PFSK-1 (cell line): ENCODE measurements around the gene LAMB2.

Experiments used
- FOXP2 ChIP-seq: optimal IDR thresholded peaks from 2 replicates; pipeline ENCODE3; 2011; ENCODE audit warnings: borderline replicate concordance, control low read depth, inconsistent platforms; ENCODE audit not compliant: insufficient read depth; ENCODE audit errors: extremely low read length, extremely low read depth
- POLR2AphosphoS5 ChIP-seq: IDR thresholded peaks from 2 replicates; pipeline ENCODE4 v1.6.1; 2012; ENCODE audit warnings: low read depth, mild to moderate bottlenecking, control low read depth, low read length, moderate library complexity
- SIN3A ChIP-seq: IDR thresholded peaks from 2 replicates; pipeline ENCODE4 v1.6.1; 2012; ENCODE audit warnings: mild to moderate bottlenecking, low read length, moderate library complexity, borderline replicate concordance; ENCODE audit not compliant: insufficient read depth
- TAF1 ChIP-seq: IDR thresholded peaks from 2 replicates; pipeline ENCODE4 v1.6.1; 2012; ENCODE audit warnings: low read length, control low read depth, borderline replicate concordance; ENCODE audit not compliant: insufficient read depth
- TF ChIP-seq, protein P1 (sequence below), 2 experiments: IDR thresholded peaks; 2 replicates each; pipeline versions ENCODE4 v1.6.1 to v1.8.0; 2011 to 2012; ENCODE audit warnings: low read depth in 2 of 2, low read length in 2 of 2, control low read depth in 1 of 2, inconsistent platforms in 1 of 2, mild to moderate bottlenecking in 1 of 2, moderate library complexity in 1 of 2; ENCODE audit not compliant: insufficient read depth in 1 of 2

Gene LAMB2

DNA sequence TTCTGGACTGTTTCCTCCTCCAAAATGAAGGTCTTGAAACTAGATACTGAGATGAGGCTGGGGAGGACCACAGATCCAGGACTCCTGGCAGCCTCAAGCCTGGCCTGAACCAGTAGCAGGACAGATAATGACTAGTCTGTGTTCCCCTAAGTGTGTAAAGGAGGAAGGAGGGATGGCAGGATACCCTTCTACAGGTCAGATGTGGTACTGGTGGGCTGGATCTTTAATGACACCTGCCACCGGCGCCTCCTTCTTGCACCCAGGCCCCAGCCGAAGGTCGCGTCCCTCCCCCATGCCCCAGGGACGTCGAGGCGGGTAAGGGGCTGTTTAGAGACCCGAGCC, 12.8 kb downstream of the LAMB2 start:
- TF ChIP-seq FOXP2 = no peak
- TF ChIP-seq POLR2AphosphoS5 = no peak
- TF ChIP-seq, protein P1, sequence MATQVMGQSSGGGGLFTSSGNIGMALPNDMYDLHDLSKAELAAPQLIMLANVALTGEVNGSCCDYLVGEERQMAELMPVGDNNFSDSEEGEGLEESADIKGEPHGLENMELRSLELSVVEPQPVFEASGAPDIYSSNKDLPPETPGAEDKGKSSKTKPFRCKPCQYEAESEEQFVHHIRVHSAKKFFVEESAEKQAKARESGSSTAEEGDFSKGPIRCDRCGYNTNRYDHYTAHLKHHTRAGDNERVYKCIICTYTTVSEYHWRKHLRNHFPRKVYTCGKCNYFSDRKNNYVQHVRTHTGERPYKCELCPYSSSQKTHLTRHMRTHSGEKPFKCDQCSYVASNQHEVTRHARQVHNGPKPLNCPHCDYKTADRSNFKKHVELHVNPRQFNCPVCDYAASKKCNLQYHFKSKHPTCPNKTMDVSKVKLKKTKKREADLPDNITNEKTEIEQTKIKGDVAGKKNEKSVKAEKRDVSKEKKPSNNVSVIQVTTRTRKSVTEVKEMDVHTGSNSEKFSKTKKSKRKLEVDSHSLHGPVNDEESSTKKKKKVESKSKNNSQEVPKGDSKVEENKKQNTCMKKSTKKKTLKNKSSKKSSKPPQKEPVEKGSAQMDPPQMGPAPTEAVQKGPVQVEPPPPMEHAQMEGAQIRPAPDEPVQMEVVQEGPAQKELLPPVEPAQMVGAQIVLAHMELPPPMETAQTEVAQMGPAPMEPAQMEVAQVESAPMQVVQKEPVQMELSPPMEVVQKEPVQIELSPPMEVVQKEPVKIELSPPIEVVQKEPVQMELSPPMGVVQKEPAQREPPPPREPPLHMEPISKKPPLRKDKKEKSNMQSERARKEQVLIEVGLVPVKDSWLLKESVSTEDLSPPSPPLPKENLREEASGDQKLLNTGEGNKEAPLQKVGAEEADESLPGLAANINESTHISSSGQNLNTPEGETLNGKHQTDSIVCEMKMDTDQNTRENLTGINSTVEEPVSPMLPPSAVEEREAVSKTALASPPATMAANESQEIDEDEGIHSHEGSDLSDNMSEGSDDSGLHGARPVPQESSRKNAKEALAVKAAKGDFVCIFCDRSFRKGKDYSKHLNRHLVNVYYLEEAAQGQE (IDR thresholded peaks at IDR 0.05; ENCODE audit: insufficient read depth in 1 of 2, low read depth in 2 of 2, low read length in 2 of 2) = no peak
- no peak for TF ChIP-seq SIN3A
- no peak for TF ChIP-seq TAF1

DNA sequence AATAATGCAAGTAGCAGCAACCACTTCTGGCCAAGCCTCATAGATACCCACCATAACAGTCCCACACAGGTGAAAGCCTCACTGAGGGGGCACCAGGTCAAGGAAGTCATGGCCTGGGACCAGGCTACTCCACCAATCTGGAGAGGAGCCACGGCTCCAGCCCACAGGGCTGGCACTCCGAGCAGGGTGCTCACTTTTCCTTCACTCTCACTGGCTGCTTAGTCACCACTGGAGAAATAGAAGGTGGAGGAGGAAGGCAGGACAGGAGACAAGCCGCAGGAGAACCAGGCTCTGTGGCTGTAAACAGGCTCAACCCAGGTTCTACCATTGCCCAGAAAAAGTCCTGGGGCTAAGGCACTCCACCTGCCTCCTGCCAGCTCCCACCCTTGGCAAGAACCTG, 13.4 kb downstream of the LAMB2 start:
- no peak for TF ChIP-seq FOXP2
- no peak for TF ChIP-seq SIN3A
- no peak for TF ChIP-seq POLR2AphosphoS5
- no peak for TF ChIP-seq TAF1
- TF ChIP-seq, protein P1 (IDR thresholded peaks at IDR 0.05; ENCODE audit: insufficient read depth in 1 of 2, low read depth in 2 of 2, low read length in 2 of 2) = no peak

DNA sequence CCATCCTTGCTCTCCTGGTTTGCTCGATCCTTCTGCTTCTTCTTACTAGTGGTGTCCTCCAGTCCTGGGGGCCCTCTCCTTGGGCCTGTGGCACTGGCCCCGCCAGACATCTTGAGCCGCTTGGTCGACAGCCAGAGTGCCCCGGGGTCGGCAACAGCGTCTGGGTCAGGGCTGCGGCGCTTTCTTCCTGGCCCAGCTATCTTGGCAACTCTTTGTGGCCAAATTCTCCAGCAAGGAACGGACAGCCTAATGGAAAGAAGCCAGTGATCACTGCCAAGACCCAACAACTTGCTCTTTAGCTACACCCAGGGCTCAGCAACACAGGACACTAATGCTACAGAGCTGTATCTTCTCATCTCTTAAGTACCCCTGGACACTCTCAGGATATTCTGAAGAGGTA, 13.8 kb downstream of the LAMB2 start:
- TF ChIP-seq FOXP2 = no peak
- TF ChIP-seq, protein P1 (IDR thresholded peaks at IDR 0.05; ENCODE audit: insufficient read depth in 1 of 2, low read depth in 2 of 2, low read length in 2 of 2) = no peak

DNA sequence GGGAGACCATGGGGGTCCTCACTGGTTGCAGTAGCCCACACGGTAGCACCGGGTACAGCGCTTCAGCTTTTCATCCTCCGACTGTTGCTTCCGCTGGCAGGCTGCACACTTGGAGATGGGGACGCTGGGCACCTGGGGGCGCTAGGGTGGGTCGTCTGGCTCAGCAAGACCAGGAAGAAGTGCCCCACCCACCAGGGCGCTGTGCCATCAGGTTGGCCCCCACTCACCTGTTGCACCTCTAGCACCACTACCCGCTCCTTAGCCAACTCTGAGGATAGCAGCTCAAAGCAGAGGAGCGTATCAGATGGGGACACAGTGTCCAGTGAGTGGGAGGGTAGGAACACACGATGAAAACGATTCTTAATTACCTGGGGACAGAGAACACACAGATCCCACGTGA, 20.6 kb downstream of the LAMB2 start:
- TF ChIP-seq SIN3A (no peak), TAF1 (no peak), FOXP2 (no peak), POLR2AphosphoS5 (no peak)
- TF ChIP-seq, protein P1 (IDR thresholded peaks at IDR 0.05; ENCODE audit: insufficient read depth in 1 of 2, low read depth in 2 of 2, low read length in 2 of 2) = no peak

DNA sequence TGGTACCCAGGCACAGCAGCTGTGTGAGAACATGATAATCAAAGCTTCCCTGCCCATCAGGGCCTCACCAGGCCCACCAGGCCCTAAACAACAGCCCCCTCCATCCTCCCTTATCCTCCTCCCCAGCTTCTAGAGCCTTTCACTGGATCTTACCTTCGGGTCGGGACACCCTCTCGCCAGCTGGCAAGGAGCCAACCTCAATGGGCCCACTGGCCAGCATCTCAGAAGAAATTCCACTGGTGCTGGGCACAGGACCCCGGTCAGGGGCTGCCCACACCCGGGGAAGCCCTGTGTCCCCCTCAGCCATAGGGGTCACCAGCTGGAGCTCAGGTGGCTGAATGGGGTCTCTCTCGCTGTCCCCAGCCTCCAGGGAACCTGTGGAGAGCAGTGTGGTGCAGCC, 21.5 kb downstream of the LAMB2 start:
- no peak for TF ChIP-seq TAF1

DNA sequence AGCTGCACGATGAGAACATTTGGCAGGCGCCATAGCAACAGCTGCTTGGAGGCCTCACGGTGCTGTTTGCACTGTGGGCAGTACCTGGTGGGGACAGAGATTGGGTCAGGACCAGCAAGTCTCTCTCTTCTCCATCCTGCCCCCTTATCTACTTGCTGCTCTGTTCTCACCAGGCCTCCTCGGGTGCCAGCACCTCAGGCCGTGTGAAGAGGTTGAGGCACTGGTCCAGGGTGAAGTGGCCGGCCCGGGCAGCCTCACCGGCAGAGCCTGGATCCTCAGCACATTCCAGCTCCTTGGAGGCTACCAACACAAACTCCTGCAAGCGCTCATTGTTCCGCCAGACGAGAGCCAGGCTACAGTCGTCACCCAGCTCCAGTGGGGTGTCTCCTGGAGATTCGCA, 22.1 kb downstream of the LAMB2 start:
- no peak for TF ChIP-seq POLR2AphosphoS5
- TF ChIP-seq, protein P1 (IDR thresholded peaks at IDR 0.05; ENCODE audit: insufficient read depth in 1 of 2, low read depth in 2 of 2, low read length in 2 of 2) = no peak
